Thyroid gland (tissue), 4 donors: ENCODE results near the gene C1QL4.

Experiments
- POLR2A ChIP-seq, 2 donors: fragments of 450-650 bp; IDR thresholded peaks; one replicate each; pipeline ENCODE4 v1.6.1; 2017; ENCODE audit warnings: antibody characterized with exemption in 2 of 2, mild to moderate bottlenecking in 2 of 2, moderate library complexity in 1 of 2
- TF ChIP-seq, protein P1 (sequence below), 6 experiments: fragments of 200-600 bp in 3 of 6; fragments of 450-650 bp in 3 of 6; sonication (generic) in 3 of 6; IDR thresholded peaks; one replicate each; pipeline ENCODE4 v1.5.1; 2016 to 2019; ENCODE audit warnings: antibody characterized with exemption in 6 of 6, mild to moderate bottlenecking in 2 of 6, inconsistent platforms in 1 of 6, moderate library complexity in 1 of 6

DNA sequence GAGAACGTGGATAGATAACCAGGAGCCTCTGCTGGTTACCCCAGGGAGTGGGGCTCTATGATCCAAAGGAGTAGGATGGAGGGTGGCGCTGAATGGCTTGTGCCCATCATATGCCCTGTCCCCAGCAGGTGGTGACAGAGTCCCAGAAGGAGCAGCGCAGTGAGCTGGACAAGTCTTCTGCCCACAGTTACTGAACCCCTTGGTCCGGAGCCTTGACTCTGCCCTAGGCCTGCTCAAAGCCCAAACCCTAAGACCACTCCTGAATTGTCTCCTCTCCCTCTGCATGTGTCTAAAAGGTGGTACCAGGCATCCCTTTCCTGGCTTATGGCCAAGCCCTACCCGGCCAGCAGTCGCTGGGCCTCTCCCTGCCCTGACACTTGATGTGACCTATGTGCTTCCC, 38.8 kb downstream of the C1QL4 start:
- TF ChIP-seq, protein P1, sequence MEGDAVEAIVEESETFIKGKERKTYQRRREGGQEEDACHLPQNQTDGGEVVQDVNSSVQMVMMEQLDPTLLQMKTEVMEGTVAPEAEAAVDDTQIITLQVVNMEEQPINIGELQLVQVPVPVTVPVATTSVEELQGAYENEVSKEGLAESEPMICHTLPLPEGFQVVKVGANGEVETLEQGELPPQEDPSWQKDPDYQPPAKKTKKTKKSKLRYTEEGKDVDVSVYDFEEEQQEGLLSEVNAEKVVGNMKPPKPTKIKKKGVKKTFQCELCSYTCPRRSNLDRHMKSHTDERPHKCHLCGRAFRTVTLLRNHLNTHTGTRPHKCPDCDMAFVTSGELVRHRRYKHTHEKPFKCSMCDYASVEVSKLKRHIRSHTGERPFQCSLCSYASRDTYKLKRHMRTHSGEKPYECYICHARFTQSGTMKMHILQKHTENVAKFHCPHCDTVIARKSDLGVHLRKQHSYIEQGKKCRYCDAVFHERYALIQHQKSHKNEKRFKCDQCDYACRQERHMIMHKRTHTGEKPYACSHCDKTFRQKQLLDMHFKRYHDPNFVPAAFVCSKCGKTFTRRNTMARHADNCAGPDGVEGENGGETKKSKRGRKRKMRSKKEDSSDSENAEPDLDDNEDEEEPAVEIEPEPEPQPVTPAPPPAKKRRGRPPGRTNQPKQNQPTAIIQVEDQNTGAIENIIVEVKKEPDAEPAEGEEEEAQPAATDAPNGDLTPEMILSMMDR (IDR thresholded peaks at IDR 0.05): no peak
- no peak for TF ChIP-seq POLR2A (IDR thresholded peaks at IDR 0.05)
